22Rv1 (cell line): ENCODE results near the gene HEMGN.

ENCODE experiments used
- H3K27ac ChIP-seq: fragments of 450-650 bp; 2 replicates; pipeline ENCODE4 v1.5.1; 2017
- CTCF ChIP-seq: fragments of 450-650 bp; IDR thresholded peaks from 2 replicates; pipeline ENCODE4 v1.5.1; 2017; ENCODE audit warnings: mild to moderate bottlenecking
- ZFX ChIP-seq: fragments of 450-650 bp; IDR thresholded peaks from 2 replicates; pipeline ENCODE4 v1.6.1; 2017; ENCODE audit warnings: antibody characterized with exemption, borderline replicate concordance

HEMGN gene

DNA sequence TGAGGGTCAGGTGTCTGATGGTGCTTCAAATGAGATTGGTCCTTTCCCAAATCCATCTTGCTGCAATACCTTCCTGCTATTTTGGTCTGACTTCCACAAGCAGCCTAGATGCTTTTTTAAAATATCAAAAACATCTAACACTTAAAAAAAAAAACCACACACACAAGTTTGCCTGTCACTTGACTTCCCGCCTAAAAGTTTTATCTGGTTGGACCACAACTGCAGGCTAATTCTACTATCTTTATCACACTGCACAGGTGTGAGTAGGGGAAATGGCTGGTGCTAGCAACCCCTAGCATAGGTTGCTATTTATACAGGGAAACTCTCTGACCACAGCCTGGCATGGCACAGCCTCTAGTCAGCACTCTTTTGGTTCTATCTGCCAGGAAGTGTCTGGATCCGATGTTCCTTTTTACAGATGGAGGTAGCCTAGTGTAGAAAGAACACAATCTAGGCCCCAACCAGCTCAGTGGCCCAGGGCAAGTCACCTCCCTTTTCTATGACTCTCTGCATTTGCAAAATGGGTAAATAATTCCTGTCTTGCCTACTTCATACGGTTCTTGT is at the start of gene HEMGN:
TSS of gene HEMGN (minus strand) at position 92 of the 564 bp plus-strand sequence. CDS start at position 56, 36 bp downstream.
- no peak within 1 kb of the TSS for H3K27ac ChIP-seq
- TF ChIP-seq ZFX (no peak), CTCF (no peak)

DNA sequence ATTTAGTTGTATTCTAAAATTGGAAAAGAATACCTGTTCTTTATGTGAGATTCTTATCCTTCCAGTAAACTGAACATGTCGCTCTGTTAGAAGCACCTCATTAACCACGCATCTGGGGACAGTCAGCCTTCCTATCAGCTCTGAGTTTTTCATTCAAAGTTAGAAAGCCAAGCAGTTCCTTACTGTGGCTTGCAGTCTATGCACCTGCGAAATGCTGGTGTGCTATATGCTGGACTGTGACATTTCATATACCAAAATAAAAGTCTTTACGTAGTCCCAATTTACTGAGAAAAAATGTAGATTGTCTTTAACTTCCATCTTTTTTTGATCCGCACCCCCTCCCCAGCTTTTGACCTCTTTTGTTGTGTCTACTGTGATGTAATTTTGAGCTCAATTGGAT is 49.5 kb upstream of the HEMGN start:
- H3K27ac ChIP-seq = no peak overlapping the region
- no peak for TF ChIP-seq ZFX
- TF ChIP-seq CTCF = no peak

DNA sequence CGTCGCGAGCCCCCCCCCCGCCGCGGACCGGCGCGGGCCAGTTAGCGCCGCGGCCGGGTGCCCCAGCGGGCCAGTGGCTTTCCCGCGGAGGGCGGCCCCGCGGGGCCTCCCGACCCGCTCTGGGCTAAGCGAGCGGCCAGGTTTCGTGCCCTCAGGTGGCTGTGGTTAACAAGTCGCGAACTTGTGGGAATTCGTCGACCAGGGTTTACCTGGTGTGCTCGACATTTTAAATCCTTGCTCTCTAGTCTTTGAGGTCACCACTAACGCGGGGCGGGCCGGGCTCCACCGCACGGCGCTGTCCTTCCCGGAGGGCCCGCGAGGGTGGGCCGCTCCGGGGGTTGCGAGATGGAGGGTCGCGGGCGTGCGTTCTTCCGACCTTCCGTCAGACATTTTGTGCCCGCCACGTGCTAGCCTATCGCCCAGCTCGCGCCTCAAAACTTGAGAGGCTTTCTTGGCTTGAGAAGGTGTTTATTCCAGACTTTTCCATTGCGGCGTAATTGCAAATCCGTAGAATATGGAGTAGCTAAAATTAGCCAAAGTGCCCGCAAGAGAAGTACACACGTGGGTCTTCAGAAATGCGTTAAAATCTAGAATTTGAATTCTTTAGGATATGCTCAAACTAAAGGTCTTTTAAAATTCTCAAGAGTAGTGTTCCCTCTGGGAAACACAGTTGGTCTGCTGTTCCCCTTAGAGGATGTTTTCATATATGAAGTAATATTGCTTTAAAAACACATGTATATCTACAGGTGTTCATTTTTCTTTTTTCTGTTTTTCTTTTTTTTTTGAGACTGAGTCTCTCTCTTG is 47.3 kb upstream of the HEMGN start:
- peak overlapping the region; percentile 98 for H3K27ac ChIP-seq
- TF ChIP-seq CTCF (no peak), ZFX (no peak)

GRCh38 chr9:97984188-97985057 is 46.5 kb upstream of the HEMGN start:
- H3K27ac ChIP-seq = peak overlapping the region; percentile 98
- TF ChIP-seq ZFX (no peak), CTCF (no peak)

GRCh38 chr9:97983589-97984187 is 45.7 kb upstream of the HEMGN start:
- peak overlapping the region; percentile 98 for H3K27ac ChIP-seq

More at GRCh38 chr9:97983589-97984187, 45.7 kb upstream of the HEMGN start:
- TF ChIP-seq CTCF (no peak), ZFX (no peak)
